Calu3 (cell line): ENCODE data around the gene BEND2. TPM values are rescaled to one million over a fixed set of nuclear protein-coding genes. Genes with fewer than 3 reads are reported as not detected.

Source experiments
- BruUV-seq: library from RNA; stranded (reverse); fragments of 400-500 nt; replicated peaks from 2 replicates; lab custom pipeline; 2021; lab: Mats Ljungman, UMichigan
- CTCF ChIA-PET: fragments of 300-600 bp; sonication (Branson Sonifier 250); formaldehyde crosslinking; loops from one replicate; lab custom pipeline; 2022; ENCODE audit warnings: antibody characterized with exemption; lab: Charles Lee
- DNase-seq: peaks from one replicate; pipeline ENCODE4 v3.0.0; 2022
- H3K27ac Mint-ChIP-seq: one replicate; pipeline ENCODE4 v1.8.0; 2022; ENCODE audit warnings: mixed read lengths; ENCODE audit not compliant: unreplicated experiment
- H3K27me3 Mint-ChIP-seq: one replicate; pipeline ENCODE4 v1.8.0; 2022; ENCODE audit warnings: mixed read lengths; ENCODE audit not compliant: unreplicated experiment
- H3K36me3 Mint-ChIP-seq: one replicate; pipeline ENCODE4 v1.8.0; 2022; ENCODE audit warnings: mild to moderate bottlenecking, moderate library complexity, mixed read lengths; ENCODE audit not compliant: insufficient read depth, unreplicated experiment
- H3K4me1 Mint-ChIP-seq: one replicate; pipeline ENCODE4 v1.8.0; 2022; ENCODE audit warnings: mild to moderate bottlenecking, low read depth, mixed read lengths; ENCODE audit not compliant: unreplicated experiment
- H3K4me3 Mint-ChIP-seq: one replicate; pipeline ENCODE4 v1.8.0; 2022; ENCODE audit warnings: mild to moderate bottlenecking, low read depth, moderate library complexity, mixed read lengths; ENCODE audit not compliant: unreplicated experiment
- H3K9me3 Mint-ChIP-seq: one replicate; pipeline ENCODE4 v1.8.0; 2022; ENCODE audit warnings: low read depth, mixed read lengths; ENCODE audit not compliant: unreplicated experiment
- intact Hi-C: fragments of 100-400 bp; cut with micrococcal nuclease; formaldehyde crosslinking; loops from one replicate; pipeline ENCODE4 v1.10.0; 2022; ENCODE audit not compliant: unreplicated experiment
- total RNA-seq: library from RNA; stranded (reverse); gene quantifications from 2 replicates; pipeline ENCODE4 v1.2.3, GENCODE V29; 2022
- TF ChIP-seq, protein P1 (sequence below): fragments of 200-600 bp; IDR thresholded peaks from one replicate; pipeline ENCODE4 v1.8.0; 2022; ENCODE audit warnings: antibody characterized with exemption; ENCODE audit not compliant: unreplicated experiment

BEND2 gene
- total RNA-seq, 1 experiment from 2014 or later: not detected

DNA sequence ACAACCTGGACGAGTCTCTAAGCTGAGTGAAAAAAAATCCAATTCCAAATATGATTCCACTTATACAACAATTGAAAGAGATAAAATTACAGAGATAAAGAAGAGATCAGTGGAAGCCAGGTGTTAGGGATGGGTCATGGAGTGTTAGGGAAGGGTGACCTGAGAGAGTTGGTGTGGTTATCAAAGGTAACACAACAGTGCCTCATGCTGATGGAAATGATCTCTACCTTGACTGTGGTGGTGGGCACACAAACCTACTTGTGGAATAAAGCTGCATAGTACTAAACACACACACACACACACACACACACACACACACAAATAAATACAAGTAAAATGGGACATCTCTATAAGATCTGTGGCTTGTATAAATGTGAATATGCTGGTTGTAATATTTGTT, 26.0 kb downstream of the BEND2 start:
- no peaks in the 10 kb centered on the region for H3K36me3 Mint-ChIP-seq
- no TSS peak for BruUV-seq
- peaks cover 64% of the 10 kb centered on the region for H3K27me3 Mint-ChIP-seq
- H3K4me3 Mint-ChIP-seq: no peak overlapping the region
- TF ChIP-seq, protein P1, sequence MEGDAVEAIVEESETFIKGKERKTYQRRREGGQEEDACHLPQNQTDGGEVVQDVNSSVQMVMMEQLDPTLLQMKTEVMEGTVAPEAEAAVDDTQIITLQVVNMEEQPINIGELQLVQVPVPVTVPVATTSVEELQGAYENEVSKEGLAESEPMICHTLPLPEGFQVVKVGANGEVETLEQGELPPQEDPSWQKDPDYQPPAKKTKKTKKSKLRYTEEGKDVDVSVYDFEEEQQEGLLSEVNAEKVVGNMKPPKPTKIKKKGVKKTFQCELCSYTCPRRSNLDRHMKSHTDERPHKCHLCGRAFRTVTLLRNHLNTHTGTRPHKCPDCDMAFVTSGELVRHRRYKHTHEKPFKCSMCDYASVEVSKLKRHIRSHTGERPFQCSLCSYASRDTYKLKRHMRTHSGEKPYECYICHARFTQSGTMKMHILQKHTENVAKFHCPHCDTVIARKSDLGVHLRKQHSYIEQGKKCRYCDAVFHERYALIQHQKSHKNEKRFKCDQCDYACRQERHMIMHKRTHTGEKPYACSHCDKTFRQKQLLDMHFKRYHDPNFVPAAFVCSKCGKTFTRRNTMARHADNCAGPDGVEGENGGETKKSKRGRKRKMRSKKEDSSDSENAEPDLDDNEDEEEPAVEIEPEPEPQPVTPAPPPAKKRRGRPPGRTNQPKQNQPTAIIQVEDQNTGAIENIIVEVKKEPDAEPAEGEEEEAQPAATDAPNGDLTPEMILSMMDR: no peak
- H3K9me3 Mint-ChIP-seq: no peaks in the 10 kb centered on the region
- no peak overlapping the region for H3K27ac Mint-ChIP-seq
- H3K4me1 Mint-ChIP-seq: no peaks in the 10 kb centered on the region
- intact Hi-C loops: no loop called here
- no peak for DNase-seq
- CTCF ChIA-PET: no interaction called here

- intact Hi-C loops: no loop called here
- no TSS peak for BruUV-seq
- H3K27ac Mint-ChIP-seq: no peak overlapping the region
- H3K27me3 Mint-ChIP-seq: peaks cover 39% of the 10 kb centered on the region
- no peak for DNase-seq
- CTCF ChIA-PET: interaction anchor here (1.2 kb wide), 1 partner anchor 13 kb away, joined by 4 read pairs; no protein-coding TSS in a partner anchor
- H3K4me3 Mint-ChIP-seq: no peak overlapping the region
- TF ChIP-seq, protein P1: no peak
- H3K4me1 Mint-ChIP-seq: no peaks in the 10 kb centered on the region
- no peaks in the 10 kb centered on the region for H3K36me3 Mint-ChIP-seq
- no peaks in the 10 kb centered on the region for H3K9me3 Mint-ChIP-seq
Measured at GRCh38 chrX:18179446-18179845, 41.2 kb downstream of the BEND2 start.

DNA sequence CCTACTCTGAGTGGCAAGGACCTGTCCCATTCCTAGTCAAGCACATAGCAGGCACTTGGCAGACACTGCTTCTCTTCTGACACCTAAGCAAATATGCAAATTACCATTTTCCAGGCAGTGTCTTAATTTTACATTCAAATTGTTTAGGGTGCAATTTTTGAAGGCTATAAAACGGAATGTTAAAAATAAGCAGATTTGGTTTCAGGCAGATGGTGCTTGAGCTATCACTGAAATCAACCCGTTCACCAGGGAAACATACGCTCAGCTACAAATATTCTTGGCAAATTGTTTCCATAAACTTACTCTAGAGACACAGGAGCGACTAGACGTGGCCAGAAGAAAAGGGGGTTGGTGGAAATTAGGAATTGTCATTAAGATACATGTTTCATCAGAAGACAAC, 45.7 kb downstream of the BEND2 start:
- H3K9me3 Mint-ChIP-seq: no peaks in the 10 kb centered on the region
- H3K27ac Mint-ChIP-seq: no peak overlapping the region
- no peak overlapping the region for H3K4me3 Mint-ChIP-seq
- BruUV-seq: no TSS peak
- H3K4me1 Mint-ChIP-seq: no peaks in the 10 kb centered on the region
- TF ChIP-seq, protein P1: no peak
- DNase-seq: no peak
- CTCF ChIA-PET: no interaction called here
- intact Hi-C loops: no loop called here
- H3K36me3 Mint-ChIP-seq: no peaks in the 10 kb centered on the region
- peaks cover 24% of the 10 kb centered on the region for H3K27me3 Mint-ChIP-seq

GRCh38 chrX:18174209-18174608, 46.5 kb downstream of the BEND2 start:
- H3K27me3 Mint-ChIP-seq: peaks cover 24% of the 10 kb centered on the region
- CTCF ChIA-PET: no interaction called here
- intact Hi-C loops: no loop called here
- DNase-seq: no peak
- no peak overlapping the region for H3K4me3 Mint-ChIP-seq
- no TSS peak for BruUV-seq
- TF ChIP-seq, protein P1: no peak
- H3K9me3 Mint-ChIP-seq: no peaks in the 10 kb centered on the region
- H3K36me3 Mint-ChIP-seq: no peaks in the 10 kb centered on the region
- no peaks in the 10 kb centered on the region for H3K4me1 Mint-ChIP-seq
- no peak overlapping the region for H3K27ac Mint-ChIP-seq
